ENCODE data around the gene B4GALT6.

The B4GALT6 gene

DNA sequence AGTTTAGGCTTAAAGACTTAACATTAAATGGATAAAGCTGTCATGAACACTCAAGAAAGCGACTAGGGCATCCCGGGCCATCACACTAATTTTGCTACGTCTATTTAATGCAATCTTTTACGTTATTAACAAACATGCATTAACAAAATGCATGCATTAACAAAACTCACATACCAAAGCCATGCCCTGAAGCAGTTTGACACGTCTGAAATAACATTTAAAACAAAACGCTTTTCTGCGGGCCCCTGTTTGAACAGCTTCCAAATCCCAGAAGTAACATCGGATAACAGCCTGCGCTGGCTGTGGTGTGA is 458 bp downstream of the B4GALT6 start:
- Histone ChIP-seq H2AK5ac (ENCODE audit: low read length) (no peak overlapping the region), H3K9me3 (ENCODE audit: insufficient read depth, low read depth, low read length) (no peaks in the 10 kb centered on the region), H2BK120ac (ENCODE audit: insufficient read depth, low read length, poor library complexity) (peak overlapping the region; percentile 46), H3K36me3 (ENCODE audit: control insufficient read depth in 1 of 2, insufficient read depth in 2 of 2, low read length in 2 of 2) (no peaks in the 10 kb centered on the region), H4K12ac (ENCODE audit: low read depth, low read length) (no peak overlapping the region), H2BK12ac (ENCODE audit: low read length) (no peak overlapping the region), H3K23ac (ENCODE audit: low read length) (no peak overlapping the region), H3K14ac (ENCODE audit: low read length) (no peak overlapping the region), H3K79me2 (ENCODE audit: control insufficient read depth, insufficient read depth, low read length, poor library complexity) (peaks cover 5% of the 10 kb centered on the region), H3K79me1 (ENCODE audit: low read length) (peaks cover 9% of the 10 kb centered on the region), H3K27ac (ENCODE audit: low read depth, low read length) (peak overlapping the region; percentile 81), H3K4ac (ENCODE audit: low read depth, low read length) (no peak overlapping the region), H4K91ac (ENCODE audit: low read depth, low read length) (peak overlapping the region; percentile 68), H3K4me1 (ENCODE audit: control insufficient read depth in 1 of 2, insufficient read depth in 2 of 2, low read length in 2 of 2) (peaks cover 6 to 18% of the 10 kb centered on the region in 2 experiments), H3K9ac (ENCODE audit: low read length) (peak overlapping the region; percentile 30), H3K4me3 (ENCODE audit: low read depth, low read length) (peak overlapping the region; percentile 80), H3K4me2 (ENCODE audit: low read length) (peak overlapping the region; percentile 94), H4K8ac (ENCODE audit: low read depth, low read length) (peak overlapping the region; percentile 75), H3K18ac (ENCODE audit: low read length) (no peak overlapping the region), H3K27me3 (ENCODE audit: insufficient read depth, low read length) (no peaks in the 10 kb centered on the region), H2BK5ac (ENCODE audit: low read depth, low read length, poor library complexity) (no peak overlapping the region), H2AFZ (ENCODE audit: insufficient read depth, low read length, poor library complexity) (peak overlapping the region; percentile 81)
- no CpG with 5 or more reads among the region's 9 CpGs for WGBS (ENCODE audit: extremely low coverage, insufficient coverage, insufficient read length)
- DNase-seq = peak; percentile 63 to 77

DNA sequence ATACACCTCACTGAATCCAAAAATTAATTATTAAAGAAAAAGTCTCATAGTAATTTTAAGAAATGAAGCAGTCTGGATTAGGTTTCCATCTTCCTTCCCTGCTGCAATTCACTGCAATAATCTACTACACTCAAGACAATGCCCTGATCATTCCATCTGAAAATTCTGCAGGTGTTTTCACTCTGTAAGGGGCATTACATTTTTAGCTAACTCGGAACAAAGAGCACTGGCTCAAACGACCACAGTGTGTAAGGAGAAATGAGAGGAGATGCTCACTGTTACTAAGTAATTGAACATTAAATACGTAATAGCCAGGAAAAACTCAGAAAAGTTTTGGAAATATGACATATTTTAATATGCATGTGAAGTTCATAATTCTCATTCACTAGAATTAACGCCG is 1.3 kb downstream of the B4GALT6 start:
- peaks cover 9% of the 10 kb centered on the region for H3K79me1 ChIP-seq (ENCODE audit: low read length)
- H3K79me2 ChIP-seq (ENCODE audit: control insufficient read depth, insufficient read depth, low read length, poor library complexity) = peaks cover 8% of the 10 kb centered on the region
- H4K12ac ChIP-seq (ENCODE audit: low read depth, low read length) = no peak overlapping the region
- no peak overlapping the region for H4K91ac ChIP-seq (ENCODE audit: low read depth, low read length)
- no peak overlapping the region for H2BK12ac ChIP-seq (ENCODE audit: low read length)
- no peak overlapping the region for H3K27ac ChIP-seq (ENCODE audit: low read depth, low read length)
- H3K27me3 ChIP-seq (ENCODE audit: insufficient read depth, low read length) = no peaks in the 10 kb centered on the region
- H3K4me3 ChIP-seq (ENCODE audit: low read depth, low read length) = no peak overlapping the region
- no peak overlapping the region for H2BK5ac ChIP-seq (ENCODE audit: low read depth, low read length, poor library complexity)
- no peak overlapping the region for H3K4me2 ChIP-seq (ENCODE audit: low read length)
- H3K23ac ChIP-seq (ENCODE audit: low read length) = no peak overlapping the region
- no peak overlapping the region for H2BK120ac ChIP-seq (ENCODE audit: insufficient read depth, low read length, poor library complexity)
- H3K9me3 ChIP-seq (ENCODE audit: insufficient read depth, low read depth, low read length) = no peaks in the 10 kb centered on the region
- no peak overlapping the region for H2AFZ ChIP-seq (ENCODE audit: insufficient read depth, low read length, poor library complexity)
- peaks cover 6 to 21% of the 10 kb centered on the region in 2 experiments for H3K4me1 ChIP-seq (ENCODE audit: control insufficient read depth in 1 of 2, insufficient read depth in 2 of 2, low read length in 2 of 2)
- WGBS (ENCODE audit: extremely low coverage, insufficient coverage, insufficient read length) = no CpG with 5 or more reads among the region's 5 CpGs
- peak in 1 of 2 donors; percentile 16 for DNase-seq
- no peak overlapping the region for H3K14ac ChIP-seq (ENCODE audit: low read length)
- peak overlapping the region; percentile 48 for H3K4ac ChIP-seq (ENCODE audit: low read depth, low read length)
- no peak overlapping the region for H4K8ac ChIP-seq (ENCODE audit: low read depth, low read length)
- H3K36me3 ChIP-seq (ENCODE audit: control insufficient read depth in 1 of 2, insufficient read depth in 2 of 2, low read length in 2 of 2) = no peaks in the 10 kb centered on the region
- H2AK5ac ChIP-seq (ENCODE audit: low read length) = no peak overlapping the region
- H3K9ac ChIP-seq (ENCODE audit: low read length) = no peak overlapping the region
- H3K18ac ChIP-seq (ENCODE audit: low read length) = no peak overlapping the region

DNA sequence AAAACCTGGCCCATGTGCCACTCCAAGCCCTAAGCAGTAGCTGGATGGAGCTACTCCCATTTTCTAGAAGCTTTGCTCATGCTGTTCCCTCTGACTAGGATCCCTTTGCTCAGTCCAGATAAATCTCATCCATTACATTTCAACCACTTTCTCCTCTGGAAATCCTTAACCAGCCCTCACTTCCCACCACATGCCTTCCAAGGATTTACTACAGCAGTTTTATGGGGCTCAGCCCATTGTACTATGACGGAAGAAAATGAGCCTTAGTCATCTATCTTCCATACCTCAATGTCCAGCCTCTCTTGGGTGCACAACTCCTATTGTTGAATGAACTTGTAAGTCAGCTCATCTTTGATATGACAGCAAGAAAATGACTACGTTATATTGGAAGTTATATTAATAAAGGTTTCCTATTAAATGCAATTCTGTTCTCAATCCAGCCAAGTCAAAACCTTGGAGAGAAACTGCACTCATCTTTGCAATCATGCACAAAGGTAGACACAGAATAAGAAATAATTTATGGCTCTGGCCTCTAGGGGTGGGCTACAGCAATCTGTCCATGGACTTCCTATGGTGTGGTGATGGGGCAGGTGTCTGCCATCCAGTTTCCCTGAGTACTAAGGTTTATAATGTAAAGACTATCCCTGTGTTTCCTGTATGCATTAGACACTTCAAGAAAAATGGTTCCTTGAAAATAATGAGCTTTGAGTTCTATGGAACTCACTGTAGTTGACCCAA is 3.4 kb downstream of the B4GALT6 start:
- Histone ChIP-seq H2BK12ac (ENCODE audit: low read length) (no peak overlapping the region), H3K9me3 (ENCODE audit: insufficient read depth, low read depth, low read length) (no peaks in the 10 kb centered on the region), H3K27ac (ENCODE audit: low read depth, low read length) (no peak overlapping the region), H4K91ac (ENCODE audit: low read depth, low read length) (no peak overlapping the region), H3K36me3 (ENCODE audit: control insufficient read depth in 1 of 2, insufficient read depth in 2 of 2, low read length in 2 of 2) (no peaks in the 10 kb centered on the region), H3K23ac (ENCODE audit: low read length) (no peak overlapping the region), H2BK120ac (ENCODE audit: insufficient read depth, low read length, poor library complexity) (no peak overlapping the region), H3K79me1 (ENCODE audit: low read length) (peaks cover 9% of the 10 kb centered on the region), H4K12ac (ENCODE audit: low read depth, low read length) (no peak overlapping the region), H3K4me3 (ENCODE audit: low read depth, low read length) (no peak overlapping the region), H2AFZ (ENCODE audit: insufficient read depth, low read length, poor library complexity) (no peak overlapping the region), H3K14ac (ENCODE audit: low read length) (no peak overlapping the region), H3K27me3 (ENCODE audit: insufficient read depth, low read length) (no peaks in the 10 kb centered on the region), H3K4me2 (ENCODE audit: low read length) (no peak overlapping the region), H3K9ac (ENCODE audit: low read length) (no peak overlapping the region), H2AK5ac (ENCODE audit: low read length) (no peak overlapping the region), H3K4ac (ENCODE audit: low read depth, low read length) (no peak overlapping the region), H3K79me2 (ENCODE audit: control insufficient read depth, insufficient read depth, low read length, poor library complexity) (peaks cover 8% of the 10 kb centered on the region), H4K8ac (ENCODE audit: low read depth, low read length) (no peak overlapping the region), H3K18ac (ENCODE audit: low read length) (no peak overlapping the region), H2BK5ac (ENCODE audit: low read depth, low read length, poor library complexity) (no peak overlapping the region), H3K4me1 (ENCODE audit: control insufficient read depth in 1 of 2, insufficient read depth in 2 of 2, low read length in 2 of 2) (peaks cover 6 to 23% of the 10 kb centered on the region in 2 experiments)
- DNase-seq = no peak
- WGBS (ENCODE audit: extremely low coverage, insufficient coverage, insufficient read length) = no CpG with 5 or more reads among the region's 2 CpGs

DNA sequence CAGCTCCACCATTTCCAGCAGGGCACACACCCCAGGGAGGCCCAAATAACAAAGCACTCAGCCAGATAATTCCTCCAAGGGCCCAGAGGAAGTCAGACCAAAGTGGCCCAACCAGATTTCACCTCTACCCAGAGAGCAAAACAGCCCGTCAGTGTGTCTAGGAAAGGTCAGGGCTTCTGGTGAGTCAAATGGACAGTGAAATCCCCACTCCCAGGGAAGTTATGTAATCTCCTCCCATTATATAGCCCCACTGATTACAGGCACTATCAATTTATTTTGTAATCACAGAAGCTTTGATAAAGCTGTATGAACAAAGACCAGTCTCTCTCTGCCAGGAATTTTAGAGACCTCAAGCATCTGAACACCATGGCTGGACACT is 4.0 kb downstream of the B4GALT6 start:
- Histone ChIP-seq H3K27me3 (ENCODE audit: insufficient read depth, low read length) (no peaks in the 10 kb centered on the region), H3K4me2 (ENCODE audit: low read length) (no peak overlapping the region), H2AK5ac (ENCODE audit: low read length) (no peak overlapping the region), H3K23ac (ENCODE audit: low read length) (no peak overlapping the region), H3K4me1 (ENCODE audit: control insufficient read depth in 1 of 2, insufficient read depth in 2 of 2, low read length in 2 of 2) (peaks cover 6 to 18% of the 10 kb centered on the region in 2 experiments), H4K8ac (ENCODE audit: low read depth, low read length) (peak overlapping the region; percentile 19), H3K9me3 (ENCODE audit: insufficient read depth, low read depth, low read length) (no peaks in the 10 kb centered on the region), H3K27ac (ENCODE audit: low read depth, low read length) (no peak overlapping the region), H2AFZ (ENCODE audit: insufficient read depth, low read length, poor library complexity) (no peak overlapping the region), H3K9ac (ENCODE audit: low read length) (no peak overlapping the region), H3K4me3 (ENCODE audit: low read depth, low read length) (no peak overlapping the region), H3K14ac (ENCODE audit: low read length) (no peak overlapping the region), H4K91ac (ENCODE audit: low read depth, low read length) (no peak overlapping the region), H2BK120ac (ENCODE audit: insufficient read depth, low read length, poor library complexity) (no peak overlapping the region), H2BK5ac (ENCODE audit: low read depth, low read length, poor library complexity) (no peak overlapping the region), H3K79me2 (ENCODE audit: control insufficient read depth, insufficient read depth, low read length, poor library complexity) (peaks cover 6% of the 10 kb centered on the region), H3K36me3 (ENCODE audit: control insufficient read depth in 1 of 2, insufficient read depth in 2 of 2, low read length in 2 of 2) (no peaks in the 10 kb centered on the region), H3K18ac (ENCODE audit: low read length) (no peak overlapping the region), H3K4ac (ENCODE audit: low read depth, low read length) (no peak overlapping the region), H4K12ac (ENCODE audit: low read depth, low read length) (no peak overlapping the region), H2BK12ac (ENCODE audit: low read length) (no peak overlapping the region), H3K79me1 (ENCODE audit: low read length) (peaks cover 6% of the 10 kb centered on the region)
- WGBS (ENCODE audit: extremely low coverage, insufficient coverage, insufficient read length) = no CpG with 5 or more reads among the region's 1 CpG
- no peak for DNase-seq

Measured in trophoblast cell (in vitro differentiated cells and primary cell).